Uterus (tissue), 4 donors: ENCODE results near the gene RTEL1. TPM values are rescaled to one million over a fixed set of nuclear protein-coding genes. Genes with fewer than 3 reads are reported as not detected.

Experiments
- DNase-seq, 2 donors: peaks; one replicate each; pipeline ENCODE4 v3.0.0-alpha.2; 2019 to 2020
- H3K27ac ChIP-seq, 2 donors: fragments of 200-600 bp; sonication (generic); 1 replicate in 1 of 2; 2 replicates in 1 of 2; pipeline ENCODE4 v1.5.1; 2016 to 2018
- H3K27me3 ChIP-seq, 2 donors: fragments of 200-600 bp; sonication (generic); one replicate each; pipeline ENCODE4 v1.5.1; 2018 to 2019; ENCODE audit warnings: control low read depth in 1 of 2
- H3K36me3 ChIP-seq, 2 donors: fragments of 200-600 bp; sonication (generic); one replicate each; pipeline ENCODE4 v1.5.1; 2019; ENCODE audit warnings: control low read depth in 1 of 2
- H3K4me1 ChIP-seq, 2 donors: fragments of 200-600 bp; sonication (generic); one replicate each; pipeline ENCODE4 v1.5.1; 2018 to 2019; ENCODE audit warnings: control low read depth in 1 of 2
- H3K4me3 ChIP-seq, 2 donors: fragments of 200-600 bp; sonication (generic); 1 replicate in 1 of 2; 2 replicates in 1 of 2; pipeline ENCODE4 v1.5.1; 2018 to 2019; ENCODE audit warnings: mild to moderate bottlenecking in 1 of 2
- H3K9me3 ChIP-seq, 2 donors: fragments of 200-600 bp; sonication (generic); one replicate each; pipeline ENCODE4 v1.5.1; 2019; ENCODE audit warnings: control low read depth in 1 of 2
- POLR2A ChIP-seq, 2 donors: fragments of 450-650 bp; IDR thresholded peaks; one replicate each; pipeline ENCODE4 v1.6.1; 2016; ENCODE audit warnings: antibody characterized with exemption in 2 of 2, mild to moderate bottlenecking in 1 of 2, moderate library complexity in 1 of 2
- intact Hi-C: fragments of 100-400 bp; cut with DNase I; formaldehyde crosslinking; loops from one replicate; pipeline ENCODE4 v1.15.1; 2023; ENCODE audit warnings: low total_unique reads
- total RNA-seq, 4 donors: library from RNA; depleted of rRNA in 3 of 4; stranded (reverse); fragments of >200 nt in 3 of 4; gene quantifications; one replicate each; pipeline versions ENCODE4 v1.1.0 to v1.2.4, GENCODE V29; 2014 to 2023
- TF ChIP-seq, protein P1 (sequence below), 4 experiments: fragments of 200-600 bp in 2 of 4; fragments of 450-650 bp in 2 of 4; sonication (generic) in 2 of 4; IDR thresholded peaks; one replicate each; pipeline ENCODE4 v1.5.1; 2016 to 2019; ENCODE audit warnings: antibody characterized with exemption in 4 of 4, mild to moderate bottlenecking in 2 of 4, moderate library complexity in 1 of 4
- donor health status: DM: yes; HTN: yes; CAD: no.

The RTEL1 gene
- total RNA-seq, 4 donors from 2014 or later = 17.4 to 56.5 (median 26.6) TPM

DNA sequence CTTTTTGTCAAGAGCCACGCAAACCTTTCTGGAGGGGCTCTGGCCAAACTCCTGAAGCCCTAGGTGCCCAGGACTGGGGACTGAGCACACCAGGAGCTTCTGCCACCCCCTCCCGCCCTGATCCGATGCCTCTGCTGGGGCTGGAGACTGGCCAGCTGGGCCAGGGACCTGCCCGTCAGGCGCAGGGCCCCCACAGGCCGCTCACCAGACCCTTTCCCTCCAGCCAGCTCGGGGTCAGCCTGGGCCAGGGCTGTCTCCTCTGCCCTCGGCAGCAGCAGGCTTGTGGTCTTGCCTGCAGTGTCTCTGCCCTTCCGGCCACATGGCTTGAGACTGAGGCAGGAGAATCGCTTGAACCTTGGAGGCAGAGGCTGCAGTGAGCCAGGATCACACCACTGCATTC, 14.6 kb downstream of the RTEL1 start:
- H3K36me3 ChIP-seq = no peaks in the 10 kb centered on the region
- DNase-seq = no peak
- H3K4me3 ChIP-seq = no peak overlapping the region
- intact Hi-C loops = no loop called here
- no peaks in the 10 kb centered on the region for H3K4me1 ChIP-seq
- H3K9me3 ChIP-seq = no peaks in the 10 kb centered on the region
- TF ChIP-seq POLR2A (IDR thresholded peaks at IDR 0.05) = no peak
- TF ChIP-seq, protein P1, sequence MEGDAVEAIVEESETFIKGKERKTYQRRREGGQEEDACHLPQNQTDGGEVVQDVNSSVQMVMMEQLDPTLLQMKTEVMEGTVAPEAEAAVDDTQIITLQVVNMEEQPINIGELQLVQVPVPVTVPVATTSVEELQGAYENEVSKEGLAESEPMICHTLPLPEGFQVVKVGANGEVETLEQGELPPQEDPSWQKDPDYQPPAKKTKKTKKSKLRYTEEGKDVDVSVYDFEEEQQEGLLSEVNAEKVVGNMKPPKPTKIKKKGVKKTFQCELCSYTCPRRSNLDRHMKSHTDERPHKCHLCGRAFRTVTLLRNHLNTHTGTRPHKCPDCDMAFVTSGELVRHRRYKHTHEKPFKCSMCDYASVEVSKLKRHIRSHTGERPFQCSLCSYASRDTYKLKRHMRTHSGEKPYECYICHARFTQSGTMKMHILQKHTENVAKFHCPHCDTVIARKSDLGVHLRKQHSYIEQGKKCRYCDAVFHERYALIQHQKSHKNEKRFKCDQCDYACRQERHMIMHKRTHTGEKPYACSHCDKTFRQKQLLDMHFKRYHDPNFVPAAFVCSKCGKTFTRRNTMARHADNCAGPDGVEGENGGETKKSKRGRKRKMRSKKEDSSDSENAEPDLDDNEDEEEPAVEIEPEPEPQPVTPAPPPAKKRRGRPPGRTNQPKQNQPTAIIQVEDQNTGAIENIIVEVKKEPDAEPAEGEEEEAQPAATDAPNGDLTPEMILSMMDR (IDR thresholded peaks at IDR 0.05) = no peak
- no peaks in the 10 kb centered on the region for H3K27me3 ChIP-seq
- H3K27ac ChIP-seq = no peak overlapping the region

- no peak overlapping the region for H3K4me3 ChIP-seq
- no peak for TF ChIP-seq POLR2A (IDR thresholded peaks at IDR 0.05)
- TF ChIP-seq, protein P1 (IDR thresholded peaks at IDR 0.05) = no peak
- H3K9me3 ChIP-seq = no peaks in the 10 kb centered on the region
- no peaks in the 10 kb centered on the region for H3K36me3 ChIP-seq
- H3K27ac ChIP-seq = no peak overlapping the region
- intact Hi-C loops = no loop called here
- H3K4me1 ChIP-seq = no peaks in the 10 kb centered on the region
- H3K27me3 ChIP-seq = no peaks in the 10 kb centered on the region
- DNase-seq = no peak
These were observed 15.8 kb downstream of the RTEL1 start for GRCh38 chr20:63673951-63674350.

GRCh38 chr20:63675681-63676368, 17.7 kb downstream of the RTEL1 start:
- intact Hi-C loops = no loop called here
- no peaks in the 10 kb centered on the region for H3K27me3 ChIP-seq
- H3K4me3 ChIP-seq = no peak overlapping the region
- H3K9me3 ChIP-seq = no peaks in the 10 kb centered on the region
- H3K36me3 ChIP-seq = no peaks in the 10 kb centered on the region
- DNase-seq = no peak
- no peaks in the 10 kb centered on the region for H3K4me1 ChIP-seq
- TF ChIP-seq POLR2A (IDR thresholded peaks at IDR 0.05) = no peak
- TF ChIP-seq, protein P1 (IDR thresholded peaks at IDR 0.05) = no peak
- H3K27ac ChIP-seq = no peak overlapping the region

GRCh38 chr20:63678071-63678470, 20.0 kb downstream of the RTEL1 start:
- Histone ChIP-seq H3K27me3 (no peaks in the 10 kb centered on the region), H3K4me1 (peaks cover 3 to 6% of the 10 kb centered on the region in 2 donors), H3K36me3 (no peaks in the 10 kb centered on the region), H3K27ac (no peak overlapping the region), H3K9me3 (no peaks in the 10 kb centered on the region), H3K4me3 (no peak overlapping the region)
- intact Hi-C loops = no loop called here
- DNase-seq = no peak
- TF ChIP-seq, protein P1 (IDR thresholded peaks at IDR 0.05) = no peak
- no peak for TF ChIP-seq POLR2A (IDR thresholded peaks at IDR 0.05)

GRCh38 chr20:63678667-63679465, 20.8 kb downstream of the RTEL1 start:
- Histone ChIP-seq H3K36me3 (no peaks in the 10 kb centered on the region), H3K27ac (no peak overlapping the region), H3K4me1 (peaks cover 3 to 6% of the 10 kb centered on the region in 2 donors), H3K27me3 (no peaks in the 10 kb centered on the region), H3K4me3 (no peak overlapping the region), H3K9me3 (no peaks in the 10 kb centered on the region)
- intact Hi-C loops = no loop called here
- no peak for TF ChIP-seq POLR2A (IDR thresholded peaks at IDR 0.05)
- TF ChIP-seq, protein P1 (IDR thresholded peaks at IDR 0.05) = no peak
- DNase-seq = no peak
